ENCODE data around the gene PLXDC2. TPM values are rescaled to one million over a fixed set of nuclear protein-coding genes. Genes with fewer than 3 reads are reported as not detected.
A peak's percentile ranks its signal among the peaks of the same experiment; 100 is the strongest.

PLXDC2 gene
- total RNA-seq, 1 experiment from 2014 or later = 38.7 TPM

GRCh38 chr10:19824381-19825342, 8.4 kb downstream of the PLXDC2 start:
- H3K4me2 ChIP-seq (ENCODE audit: insufficient read depth, insufficient read length, low read length) = no peak overlapping the region
- H3K18ac ChIP-seq (ENCODE audit: insufficient read length, low read depth, low read length) = no peak overlapping the region
- no peaks in the 10 kb centered on the region; a peak in 1 of 5 replicates for H3K9me3 Mint-ChIP-seq
- no peaks in the 10 kb centered on the region for H3K79me1 ChIP-seq (ENCODE audit: insufficient read depth, low read depth, low read length, poor library complexity, severe bottlenecking)
- H3K9ac ChIP-seq (ENCODE audit: extremely low read depth, insufficient read length, low read length) = no peak overlapping the region
- no peak overlapping the region for H2BK5ac ChIP-seq (ENCODE audit: insufficient read length, low read length)
- no peaks in the 10 kb centered on the region for H3K27me3 ChIP-seq (ENCODE audit: insufficient read depth, low read length)
- no peak for TF ChIP-seq CTCF (conservative IDR thresholded peaks at IDR 0.05)
- no peak for DNase-seq
- no peak overlapping the region for H4K91ac ChIP-seq (ENCODE audit: insufficient read length, low read depth, low read length)
- H2AFZ ChIP-seq (ENCODE audit: low read length) = no peak overlapping the region
- no peak overlapping the region for H3K4me3 Mint-ChIP-seq
- H3K14ac ChIP-seq (ENCODE audit: insufficient read depth, low read length) = no peak overlapping the region
- no peak overlapping the region for H2BK20ac ChIP-seq (ENCODE audit: low read depth, low read length, poor library complexity, severe bottlenecking)
- peak overlapping the region in 2 of 3 experiments; percentile 32 to 58; a peak in 2 of 7 replicates for H3K27ac Mint-ChIP-seq
- H2AK5ac ChIP-seq (ENCODE audit: insufficient read length, low read length) = no peak overlapping the region
- no peak overlapping the region for H4K8ac ChIP-seq (replicated peaks; ENCODE audit: insufficient read length, low read depth, low read length)
- H3T11ph ChIP-seq (ENCODE audit: low read length) = no peak overlapping the region
- H3K4me1 ChIP-seq (ENCODE audit: insufficient read depth, low read length) = peaks cover 7% of the 10 kb centered on the region; the same call in 1 of the 2 replicates
- no peak overlapping the region for H2BK120ac ChIP-seq (ENCODE audit: low read depth, low read length, poor library complexity, severe bottlenecking)
- H3K36me3 Mint-ChIP-seq (ENCODE audit: insufficient read depth in 1 of 3, low read depth in 3 of 3) = peaks cover 8 to 16% (median 12%) of the 10 kb centered on the region in 3 experiments; a peak in 6 of 7 replicates
- no peak overlapping the region for H4K5ac ChIP-seq (ENCODE audit: insufficient read length, low read depth, low read length)
- no CpG with 5 or more reads among the region's 5 CpGs for WGBS (ENCODE audit: extremely low coverage, insufficient read length, low lambda C conversion rate)
- peaks cover 64 to 65% of the 10 kb centered on the region in 2 experiments for H3K4me1 Mint-ChIP-seq
- no peak overlapping the region for H2BK15ac ChIP-seq (ENCODE audit: low read depth, low read length)
- H3K23me2 ChIP-seq (ENCODE audit: insufficient read length, low read depth, low read length, poor library complexity, severe bottlenecking) = no peaks in the 10 kb centered on the region
- no peak overlapping the region for H3K4ac ChIP-seq (ENCODE audit: low read depth, low read length)
- no peak overlapping the region for H3K23ac ChIP-seq (ENCODE audit: insufficient read length, low read depth, low read length)
- no peak overlapping the region for H3K27ac ChIP-seq (ENCODE audit: insufficient read length, low read depth, low read length)
- H3K27me3 Mint-ChIP-seq (ENCODE audit: low read depth) = no peaks in the 10 kb centered on the region
- no peaks in the 10 kb centered on the region for H4K20me1 ChIP-seq (ENCODE audit: control insufficient read depth, insufficient read depth, insufficient read length)
- H3K79me2 ChIP-seq (ENCODE audit: insufficient read depth, low read length) = peaks cover 22% of the 10 kb centered on the region; the same call in 1 of the 2 replicates
- no peak overlapping the region for H3K56ac ChIP-seq (ENCODE audit: insufficient read length, low read depth, low read length)
- no peak overlapping the region for H2BK12ac ChIP-seq (ENCODE audit: insufficient read length, low read depth, low read length)
- H3K9me3 ChIP-seq (ENCODE audit: control insufficient read depth, low read depth, low read length) = no peaks in the 10 kb centered on the region

Measured in H9 (cell line).